GM12874 (cell line): ENCODE measurements around the gene CXADR.

Experiments
- TF ChIP-seq, protein P1 (sequence below): IDR thresholded peaks from 2 replicates; pipeline ENCODE4 v1.5.1; 2011; ENCODE audit warnings: low read depth, mild to moderate bottlenecking, control low read depth, low read length, moderate library complexity; ENCODE audit not compliant: insufficient read depth

CXADR gene

DNA sequence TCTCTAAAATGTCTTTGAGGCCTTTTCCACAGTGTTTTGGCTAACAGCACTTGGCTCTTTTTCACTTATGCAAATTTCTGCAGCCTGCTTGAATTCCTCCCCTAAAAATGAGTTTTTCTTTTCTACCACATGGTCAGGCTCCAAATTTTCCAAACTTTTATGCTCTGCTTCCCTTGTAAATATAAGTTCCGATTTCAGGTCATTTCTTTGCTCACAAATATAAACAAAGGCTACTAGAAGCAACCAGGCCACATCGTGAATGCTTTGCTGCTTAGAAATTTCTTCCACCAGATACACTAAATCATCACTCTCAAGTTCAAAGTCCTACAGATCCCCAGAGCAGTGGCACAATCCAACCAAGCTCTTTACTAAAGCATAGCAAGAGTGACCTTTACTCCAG lies 128.0 kb downstream of the CXADR start:
- TF ChIP-seq, protein P1, sequence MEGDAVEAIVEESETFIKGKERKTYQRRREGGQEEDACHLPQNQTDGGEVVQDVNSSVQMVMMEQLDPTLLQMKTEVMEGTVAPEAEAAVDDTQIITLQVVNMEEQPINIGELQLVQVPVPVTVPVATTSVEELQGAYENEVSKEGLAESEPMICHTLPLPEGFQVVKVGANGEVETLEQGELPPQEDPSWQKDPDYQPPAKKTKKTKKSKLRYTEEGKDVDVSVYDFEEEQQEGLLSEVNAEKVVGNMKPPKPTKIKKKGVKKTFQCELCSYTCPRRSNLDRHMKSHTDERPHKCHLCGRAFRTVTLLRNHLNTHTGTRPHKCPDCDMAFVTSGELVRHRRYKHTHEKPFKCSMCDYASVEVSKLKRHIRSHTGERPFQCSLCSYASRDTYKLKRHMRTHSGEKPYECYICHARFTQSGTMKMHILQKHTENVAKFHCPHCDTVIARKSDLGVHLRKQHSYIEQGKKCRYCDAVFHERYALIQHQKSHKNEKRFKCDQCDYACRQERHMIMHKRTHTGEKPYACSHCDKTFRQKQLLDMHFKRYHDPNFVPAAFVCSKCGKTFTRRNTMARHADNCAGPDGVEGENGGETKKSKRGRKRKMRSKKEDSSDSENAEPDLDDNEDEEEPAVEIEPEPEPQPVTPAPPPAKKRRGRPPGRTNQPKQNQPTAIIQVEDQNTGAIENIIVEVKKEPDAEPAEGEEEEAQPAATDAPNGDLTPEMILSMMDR: no peak
